ELF-1 (cell line): ENCODE measurements around the gene F7.
"Not testable (repeated sequence)": the region's sequence is repeated elsewhere in the genome, so short reads cannot be mapped to it uniquely, and the experiment has no call there.

ENCODE experiments used
- DNase-seq: peaks from one replicate; pipeline ENCODE4 v3.0.0-alpha.2; 2016; ENCODE audit warnings: low read depth, low spot score

F7 gene

GRCh38 chr13:113072376-113072775 is 33.2 kb upstream of the F7 start:
- no peak for DNase-seq

GRCh38 chr13:113073942-113074341 is 31.6 kb upstream of the F7 start:
- DNase-seq = no peak

GRCh38 chr13:113074401-113074800 is 31.2 kb upstream of the F7 start:
- DNase-seq = no peak

- DNase-seq = no peak
These were observed 30.7 kb upstream of the F7 start for GRCh38 chr13:113074876-113075275.

- no peak for DNase-seq
These were observed 29.9 kb upstream of the F7 start for GRCh38 chr13:113075711-113076110.

GRCh38 chr13:113076681-113077401 is 28.8 kb upstream of the F7 start:
- DNase-seq = no peak

GRCh38 chr13:113077566-113077952 is 28.0 kb upstream of the F7 start:
- DNase-seq = no peak

GRCh38 chr13:113077953-113078901 is 27.4 kb upstream of the F7 start:
- DNase-seq = no peak

GRCh38 chr13:113078902-113079780 is 26.4 kb upstream of the F7 start:
- no peak for DNase-seq

GRCh38 chr13:113079781-113080080 is 25.9 kb upstream of the F7 start:
- DNase-seq = not testable (repeated sequence)

GRCh38 chr13:113080361-113080831 is 25.2 kb upstream of the F7 start:
- DNase-seq = no peak

GRCh38 chr13:113080901-113081521 is 24.6 kb upstream of the F7 start:
- DNase-seq = no peak

- DNase-seq = no peak
These were observed 23.2 kb upstream of the F7 start for GRCh38 chr13:113082198-113083021.

- no peak for DNase-seq
These were observed 22.6 kb upstream of the F7 start for GRCh38 chr13:113083022-113083373.

GRCh38 chr13:113083402-113084061 is 22.1 kb upstream of the F7 start:
- peak; percentile 23 for DNase-seq

- DNase-seq = no peak
These were observed 21.3 kb upstream of the F7 start for GRCh38 chr13:113084094-113084942.

- no peak for DNase-seq
These were observed 20.5 kb upstream of the F7 start for GRCh38 chr13:113084943-113085540.

GRCh38 chr13:113086031-113086750 is 19.4 kb upstream of the F7 start:
- DNase-seq = peak; percentile 68
